WTC11 (cell line): ENCODE data around the gene EPHB6. TPM values are rescaled to one million over a fixed set of nuclear protein-coding genes. Genes with fewer than 3 reads are reported as not detected.

Source experiments
- ATAC-seq: fragments of 200-7000 bp; cut with Tn5 transposase; 2 replicates; pipeline ENCODE4 v1.10.0; 2021; ENCODE audit warnings: mild to moderate bottlenecking, moderate library complexity
- CTCF ChIA-PET: fragments of 300-600 bp; sonication (Branson Sonifier 250); formaldehyde crosslinking; loops from one replicate; lab custom pipeline; 2021; ENCODE audit warnings: antibody characterized with exemption; lab: Charles Lee
- POLR2A ChIA-PET: fragments of 350-600 bp; sonication (Branson Sonifier 250); formaldehyde crosslinking; loops from one replicate; lab custom pipeline; 2021; ENCODE audit warnings: antibody characterized with exemption; lab: Charles Lee
- DNase-seq: peaks from one replicate; pipeline ENCODE4 v3.0.0; 2021; ENCODE audit warnings: low spot score
- H3K27ac Mint-ChIP-seq: 2 replicates; pipeline ENCODE4 v1.8.0; 2021; ENCODE audit warnings: mixed read lengths
- H3K27me3 Mint-ChIP-seq: 2 replicates; pipeline ENCODE4 v1.8.0; 2021; ENCODE audit warnings: low read depth, mild to moderate bottlenecking, moderate library complexity, mixed read lengths
- H3K36me3 Mint-ChIP-seq: 2 replicates; pipeline ENCODE4 v1.8.0; 2021; ENCODE audit warnings: mixed read lengths
- H3K4me1 Mint-ChIP-seq: 2 replicates; pipeline ENCODE4 v1.8.0; 2022; ENCODE audit warnings: mixed read lengths
- H3K4me3 Mint-ChIP-seq: 2 replicates; pipeline ENCODE4 v1.8.0; 2021; ENCODE audit warnings: mild to moderate bottlenecking, moderate library complexity, mixed read lengths
- H3K9me3 Mint-ChIP-seq: 2 replicates; pipeline ENCODE4 v1.8.0; 2021; ENCODE audit warnings: mixed read lengths
- AFF4 ChIP-seq: sonication (generic); formaldehyde crosslinking; IDR thresholded peaks from 2 replicates; pipeline ENCODE4 v1.8.1; 2023; ENCODE audit warnings: mild to moderate bottlenecking, missing genetic modification reagents, borderline replicate concordance
- ATF2 ChIP-seq: sonication (generic); formaldehyde crosslinking; IDR thresholded peaks from 2 replicates; pipeline ENCODE4 v1.8.1; 2022; ENCODE audit warnings: low read depth, missing genetic modification reagents, borderline replicate concordance
- FOXJ3 ChIP-seq: sonication (generic); formaldehyde crosslinking; IDR thresholded peaks from 2 replicates; pipeline ENCODE4 v1.9.0; 2021; ENCODE audit warnings: missing genetic modification reagents, mild to moderate bottlenecking, borderline replicate concordance
- GTF2I ChIP-seq: fragments of 250-450 bp; sonication (Bioruptor Pico); conservative IDR thresholded peaks from 2 replicates; pipeline ENCODE4 v1.4.0; 2021; ENCODE audit warnings: mild to moderate bottlenecking
- IRF1 ChIP-seq: sonication (generic); formaldehyde crosslinking; IDR thresholded peaks from 2 replicates; pipeline ENCODE4 v1.8.0; 2023; ENCODE audit warnings: missing genetic modification reagents
- IRF2 ChIP-seq: sonication (generic); formaldehyde crosslinking; IDR thresholded peaks from 2 replicates; pipeline ENCODE4 v1.8.0; 2022; ENCODE audit warnings: low read depth, missing genetic modification reagents, borderline replicate concordance
- JUN ChIP-seq: sonication (generic); formaldehyde crosslinking; IDR thresholded peaks from 2 replicates; pipeline ENCODE4 v1.8.0; 2023; ENCODE audit warnings: mild to moderate bottlenecking, missing genetic modification reagents
- MYBL2 ChIP-seq: sonication (generic); formaldehyde crosslinking; IDR thresholded peaks from 2 replicates; pipeline ENCODE4 v1.8.1; 2023; ENCODE audit warnings: mild to moderate bottlenecking, moderate library complexity, missing genetic modification reagents
- NFATC4 ChIP-seq: fragments of 250-450 bp; sonication (Bioruptor Pico); IDR thresholded peaks from 2 replicates; pipeline ENCODE4 v1.9.0; 2021; ENCODE audit warnings: mild to moderate bottlenecking
- NR2C2 ChIP-seq: sonication (generic); formaldehyde crosslinking; IDR thresholded peaks from 2 replicates; pipeline ENCODE4 v1.8.0; 2022; ENCODE audit warnings: mild to moderate bottlenecking, missing genetic modification reagents
- SMAD3 ChIP-seq: sonication (generic); formaldehyde crosslinking; IDR thresholded peaks from 2 replicates; pipeline ENCODE4 v1.8.0; 2022; ENCODE audit warnings: missing genetic modification reagents, mild to moderate bottlenecking, borderline replicate concordance
- SMAD4 ChIP-seq: sonication (generic); formaldehyde crosslinking; IDR thresholded peaks from 2 replicates; pipeline ENCODE4 v1.8.0; 2022; ENCODE audit warnings: mild to moderate bottlenecking, missing genetic modification reagents
- TEAD1 ChIP-seq: sonication (generic); formaldehyde crosslinking; IDR thresholded peaks from 2 replicates; pipeline ENCODE4 v1.8.0; 2022; ENCODE audit warnings: mild to moderate bottlenecking, missing genetic modification reagents
- USF1 ChIP-seq: sonication (generic); formaldehyde crosslinking; IDR thresholded peaks from 2 replicates; pipeline ENCODE4 v1.8.0; 2022; ENCODE audit warnings: mild to moderate bottlenecking, missing genetic modification reagents
- ZBTB21 ChIP-seq: sonication (generic); formaldehyde crosslinking; IDR thresholded peaks from 2 replicates; pipeline ENCODE4 v1.8.1; 2023; ENCODE audit warnings: mild to moderate bottlenecking, missing genetic modification reagents, borderline replicate concordance
- ZNF416 ChIP-seq: fragments of 250-450 bp; sonication (Bioruptor Pico); IDR thresholded peaks from 2 replicates; pipeline ENCODE4 v1.9.0; 2021; ENCODE audit warnings: mild to moderate bottlenecking, inconsistent platforms
- ZNF425 ChIP-seq: fragments of 250-450 bp; sonication (Bioruptor Pico); conservative IDR thresholded peaks from 2 replicates; pipeline ENCODE4 v1.9.0; 2021; ENCODE audit warnings: mild to moderate bottlenecking
- total RNA-seq: library from RNA; stranded (reverse); gene quantifications from 3 replicates; pipeline ENCODE4 v1.2.3, GENCODE V29; 2021
- TF ChIP-seq, protein P1 (sequence below): fragments of 250-450 bp; sonication (Bioruptor Pico); IDR thresholded peaks from 2 replicates; pipeline ENCODE4 v1.9.0; 2021; ENCODE audit warnings: mild to moderate bottlenecking

Gene EPHB6
- total RNA-seq, 1 experiment from 2014 or later, result 15.1 TPM

DNA sequence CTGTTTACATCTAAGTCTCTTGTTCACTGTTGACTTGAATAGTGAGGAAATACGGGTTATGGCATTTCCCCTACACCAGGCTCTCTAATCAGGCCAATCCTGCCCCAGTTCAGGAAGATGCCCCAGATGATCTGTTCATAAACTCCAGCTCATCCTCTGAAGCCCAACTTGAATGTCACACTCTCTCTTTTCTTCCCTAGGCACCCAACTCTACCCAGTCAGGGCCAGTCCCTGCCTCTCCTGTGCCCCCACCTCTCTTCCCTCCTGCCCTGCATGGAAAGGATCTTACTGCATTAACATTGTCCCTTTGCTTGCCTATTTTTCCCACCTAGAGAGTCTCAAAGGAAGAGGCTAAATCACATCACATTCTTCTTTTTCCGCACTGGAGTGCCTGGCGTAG, 41.3 kb downstream of the EPHB6 start:
- ChIA-PET CTCF (no interaction called here), POLR2A (no interaction called here)
- ATAC-seq (no peak), DNase-seq (no peak)
- TF ChIP-seq FOXJ3 (CRISPR knock-in tag), result no peak
- TF ChIP-seq SMAD4 (CRISPR knock-in tag), result no peak
- no peak for TF ChIP-seq ZBTB21 (CRISPR knock-in tag)
- no peak for TF ChIP-seq AFF4 (CRISPR knock-in tag)
- TF ChIP-seq NR2C2 (CRISPR knock-in tag), result no peak
- no peak for TF ChIP-seq IRF2
- no peak for TF ChIP-seq TEAD1
- TF ChIP-seq MYBL2 (CRISPR knock-in tag), result no peak
- TF ChIP-seq JUN (CRISPR knock-in tag), result no peak
- no peak for TF ChIP-seq ATF2
- no peak for TF ChIP-seq NFATC4
- TF ChIP-seq SMAD3 (CRISPR knock-in tag), result no peak
- no peak for TF ChIP-seq ZNF425 (CRISPR knock-in tag)
- no peak for TF ChIP-seq IRF1
- no peak for TF ChIP-seq USF1 (CRISPR knock-in tag)
- TF ChIP-seq ZNF416 (CRISPR knock-in tag), result no peak
- TF ChIP-seq, protein P1, sequence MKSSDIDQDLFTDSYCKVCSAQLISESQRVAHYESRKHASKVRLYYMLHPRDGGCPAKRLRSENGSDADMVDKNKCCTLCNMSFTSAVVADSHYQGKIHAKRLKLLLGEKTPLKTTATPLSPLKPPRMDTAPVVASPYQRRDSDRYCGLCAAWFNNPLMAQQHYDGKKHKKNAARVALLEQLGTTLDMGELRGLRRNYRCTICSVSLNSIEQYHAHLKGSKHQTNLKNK, result no peak
- TF ChIP-seq GTF2I (CRISPR knock-in tag), result no peak
- no peak overlapping the region for H3K27ac Mint-ChIP-seq
- no peaks in the 10 kb centered on the region for H3K36me3 Mint-ChIP-seq
- H3K9me3 Mint-ChIP-seq, result peaks cover under 1% of the 10 kb centered on the region
- peaks cover 8% of the 10 kb centered on the region for H3K4me1 Mint-ChIP-seq
- H3K4me3 Mint-ChIP-seq, result no peak overlapping the region
- peaks cover under 1% of the 10 kb centered on the region; the same call in 1 of the 2 replicates for H3K27me3 Mint-ChIP-seq
